ENCODE results near the gene PSMB10.
A peak's percentile ranks its signal among the peaks of the same experiment; 100 is the strongest.
"Not testable (repeated sequence)": the region's sequence is repeated elsewhere in the genome, so short reads cannot be mapped to it uniquely, and the experiment has no call there.

The PSMB10 gene

DNA sequence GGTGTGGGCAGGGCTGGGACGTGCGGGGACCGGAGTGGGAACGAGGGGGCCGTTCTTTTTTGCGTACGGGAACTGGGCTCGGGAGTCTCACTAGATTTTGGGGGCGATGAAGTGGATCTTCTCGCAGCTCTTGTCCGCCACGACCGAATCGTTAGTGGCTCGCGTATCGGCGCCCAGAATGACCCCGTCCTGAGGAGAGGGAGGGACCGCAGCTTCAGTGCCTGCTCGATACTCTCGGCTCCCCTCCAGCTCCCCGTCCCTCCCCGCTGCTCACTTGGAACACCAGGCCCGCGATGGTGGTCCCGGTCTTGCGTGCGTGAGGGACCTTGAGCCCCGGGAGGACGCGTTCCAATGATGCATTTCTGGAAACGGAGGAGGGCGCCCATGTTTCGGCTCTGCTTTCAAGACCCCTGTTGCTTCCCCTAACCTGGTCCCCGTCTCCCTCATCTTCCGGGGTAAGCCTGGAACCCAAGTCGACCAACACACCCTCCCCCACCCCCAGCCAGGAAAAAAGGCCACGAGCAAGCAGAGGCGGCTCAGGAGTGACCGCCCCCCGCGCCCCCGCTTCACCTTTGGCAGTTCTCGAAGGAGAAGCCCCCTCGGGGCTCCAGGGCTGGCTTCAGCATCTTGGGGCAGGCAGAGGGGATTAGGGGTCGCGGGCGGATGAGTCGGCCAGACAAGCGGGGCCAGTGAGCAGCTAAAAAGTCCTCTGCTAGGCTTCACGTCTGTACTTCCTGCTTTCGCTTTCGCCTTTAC, at the start of gene PSMB10:
PSMB10 (minus strand) TSS at position 727 of the 756 bp plus-strand sequence; CDS start at position 626, 101 bp downstream.
- peak in 5 of 6 experiments; percentile 55 to 86 (median 81) for DNase-seq

DNA sequence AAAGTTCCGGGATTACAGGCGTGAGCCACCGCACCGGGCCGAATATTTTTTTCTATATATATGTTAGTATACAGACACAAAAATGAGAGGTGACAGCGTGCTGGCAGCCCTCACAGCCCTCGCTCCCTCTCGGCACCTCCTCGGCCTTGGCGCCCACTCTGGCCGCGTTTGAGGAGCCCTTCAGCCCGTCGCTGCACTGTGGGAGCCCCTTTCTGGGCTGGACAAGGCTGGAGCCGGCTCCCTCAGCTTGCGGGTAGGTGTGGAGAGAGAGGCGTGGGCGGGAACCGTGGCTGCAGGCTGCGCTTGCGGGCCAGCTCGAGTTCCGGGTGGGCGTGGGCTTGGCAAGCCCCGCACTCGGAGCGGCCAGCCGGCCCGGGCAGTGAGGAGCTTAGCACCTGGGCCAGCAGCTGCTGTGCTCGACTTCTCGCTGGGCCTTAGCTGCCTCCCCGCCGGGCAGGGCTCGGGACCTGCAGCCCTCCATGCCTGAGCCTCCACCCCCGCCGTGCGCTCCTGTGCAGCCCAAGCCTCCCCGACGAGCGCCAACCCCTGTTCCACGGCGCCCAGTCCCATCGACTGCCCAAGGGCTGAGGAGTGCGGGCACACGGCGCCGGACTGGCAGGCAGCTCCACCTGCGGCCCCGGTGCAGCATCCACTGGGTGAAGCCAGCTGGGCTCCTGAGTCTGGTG, 45.5 kb upstream of the PSMB10 start:
- DNase-seq, result no peak

DNA sequence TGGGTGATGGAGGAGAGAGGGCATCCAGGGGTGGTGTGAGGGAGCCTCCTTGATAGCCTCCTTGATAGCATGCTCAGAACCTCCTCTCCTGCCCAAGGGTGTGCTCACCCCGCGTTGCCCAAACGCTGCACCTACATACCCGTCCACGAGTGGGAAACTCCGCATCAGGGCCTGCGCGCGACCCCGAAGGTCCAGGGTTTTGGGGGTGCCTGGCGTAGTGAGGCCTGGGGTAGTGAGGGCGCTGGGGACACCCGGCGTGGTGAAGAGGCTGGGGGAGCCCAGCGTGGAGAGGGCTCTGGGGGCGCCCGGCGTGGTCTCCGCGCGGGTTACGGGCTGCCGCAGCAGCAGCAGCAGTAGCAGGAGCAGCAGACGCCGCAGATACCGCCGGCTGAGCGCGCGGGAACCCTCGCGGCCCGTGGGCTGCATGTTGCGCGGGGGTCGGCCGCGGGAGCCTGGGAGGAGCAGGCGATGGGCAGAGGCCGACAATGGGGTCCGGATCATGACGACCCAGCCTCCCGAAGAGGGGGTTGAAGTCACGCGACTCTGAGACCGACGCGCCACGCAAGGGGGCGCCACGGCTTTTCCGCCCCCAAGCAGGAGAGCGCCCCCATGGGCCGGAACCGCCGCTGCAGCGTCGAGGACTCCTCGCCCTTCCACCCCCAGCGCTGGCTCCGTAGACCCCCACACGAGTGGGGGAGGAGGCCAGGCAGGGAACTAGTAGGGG, 43.5 kb upstream of the PSMB10 start, which contains the start of gene DPEP3:
DPEP3 (minus strand) TSS at position 545 of the 724 bp plus-strand sequence; CDS start at position 426, 119 bp downstream.
- DNase-seq, result no peak

DNA sequence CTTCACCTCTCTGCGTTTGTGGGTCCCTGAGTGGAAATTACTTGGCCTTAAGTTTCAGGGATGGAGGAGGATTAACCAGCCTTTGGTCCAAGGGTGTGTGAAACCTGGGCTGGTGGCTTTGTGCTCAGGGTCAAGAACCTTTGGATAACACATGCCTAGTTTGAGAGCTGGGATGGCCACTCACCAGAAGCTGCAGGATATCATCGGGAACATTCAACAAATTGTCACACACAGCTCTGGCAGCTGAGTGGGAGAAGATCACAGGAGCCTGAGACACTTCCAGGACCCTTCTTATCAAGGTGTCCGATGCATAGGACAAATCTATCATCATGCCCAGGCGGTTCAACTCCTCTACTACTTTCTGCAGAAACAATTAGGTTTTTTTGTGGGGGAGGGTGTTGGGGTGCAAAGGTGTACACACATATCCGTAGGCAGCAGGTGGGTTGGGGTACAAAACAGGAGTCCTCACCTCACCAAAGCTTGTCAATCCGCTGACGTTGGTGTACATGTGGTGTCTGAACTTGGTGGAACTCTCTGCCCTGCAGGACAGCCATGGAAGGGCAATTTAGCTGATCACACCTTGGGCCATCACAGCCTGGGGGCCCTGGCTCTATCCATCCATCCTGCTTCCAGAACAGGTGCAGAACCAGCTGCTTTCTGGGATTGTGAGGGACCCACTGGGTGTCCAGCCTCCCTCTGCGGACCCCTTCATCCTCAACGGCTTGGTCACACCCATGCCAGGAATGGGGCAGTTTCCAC, 41.0 kb upstream of the PSMB10 start:
- DNase-seq, result no peak

DNA sequence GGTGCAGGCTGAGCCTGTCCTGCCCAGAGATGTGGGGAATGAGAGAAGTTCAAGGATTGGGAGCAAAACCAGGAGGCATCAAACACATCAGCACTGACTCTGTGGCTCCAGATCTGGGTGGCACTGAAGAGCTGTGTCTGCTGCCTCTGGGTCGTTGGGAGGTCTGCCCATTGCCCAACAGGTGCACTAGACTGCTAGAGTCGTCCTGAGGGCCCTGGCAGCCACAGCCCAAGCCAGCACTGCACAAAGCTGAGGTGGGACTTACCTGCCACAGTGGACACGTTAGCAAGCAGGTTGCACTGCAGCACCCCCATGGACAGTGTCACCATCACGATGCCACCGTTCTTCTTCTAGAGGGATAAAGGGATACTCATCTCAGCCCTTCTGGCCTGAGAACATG, 40.4 kb upstream of the PSMB10 start:
- no peak for DNase-seq

DNA sequence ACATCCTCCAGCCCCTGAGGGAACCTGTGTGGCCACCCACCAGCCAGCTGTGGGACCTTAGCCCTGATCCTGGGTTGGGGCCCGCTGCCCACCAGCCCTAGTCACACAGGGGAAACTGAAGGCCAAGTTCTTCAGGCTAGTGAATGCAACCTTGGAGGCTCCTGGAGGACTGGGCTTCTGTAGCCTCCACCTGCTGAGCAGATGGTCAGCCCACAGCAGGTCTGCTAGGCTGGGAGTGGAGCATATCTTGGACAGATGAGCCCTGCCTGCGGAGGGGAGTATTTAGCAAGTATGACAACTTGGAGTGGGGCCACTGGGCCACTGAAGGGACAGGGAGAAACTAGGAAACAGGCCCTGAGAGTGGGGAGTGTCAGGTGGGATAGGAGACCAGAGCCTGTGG, 39.6 kb upstream of the PSMB10 start:
- DNase-seq, result no peak

DNA sequence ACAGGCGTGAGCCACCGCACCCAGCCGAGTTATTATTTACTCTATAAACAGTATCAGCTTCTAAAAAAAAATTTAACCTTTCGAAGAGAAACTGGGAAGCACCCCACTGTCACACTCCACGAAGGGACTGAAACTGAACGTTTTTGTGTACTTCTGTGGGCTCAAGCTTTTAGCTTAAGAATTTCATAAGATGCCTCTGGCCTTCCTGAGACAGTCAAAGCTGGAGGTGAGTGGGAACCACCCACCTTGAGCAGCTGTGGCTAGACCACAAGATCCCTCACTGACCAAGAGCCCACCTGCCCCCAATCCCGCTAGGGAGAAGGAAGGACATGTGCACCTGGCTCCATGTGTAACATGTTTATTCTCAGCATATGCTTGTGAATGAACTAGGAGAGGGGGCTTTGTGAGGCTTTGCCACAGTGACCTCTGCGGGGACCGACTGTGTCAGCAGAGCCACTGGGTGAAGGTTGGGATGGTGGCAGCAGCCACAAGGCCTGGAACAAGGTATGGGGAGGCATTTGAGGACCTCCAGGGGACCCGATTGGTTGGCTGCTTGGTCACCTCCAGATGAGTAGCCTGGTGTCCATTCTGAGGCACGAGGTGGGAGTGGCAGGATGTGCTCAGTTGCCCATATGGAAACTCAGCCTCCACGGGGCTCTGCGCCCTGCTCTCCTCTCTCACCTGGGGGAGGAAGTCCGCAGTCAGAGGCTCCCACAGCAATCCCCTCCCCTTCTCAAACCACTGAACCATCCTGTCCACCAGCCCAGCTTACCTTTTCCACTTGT, 38.9 kb upstream of the PSMB10 start:
- DNase-seq, result no peak

DNA sequence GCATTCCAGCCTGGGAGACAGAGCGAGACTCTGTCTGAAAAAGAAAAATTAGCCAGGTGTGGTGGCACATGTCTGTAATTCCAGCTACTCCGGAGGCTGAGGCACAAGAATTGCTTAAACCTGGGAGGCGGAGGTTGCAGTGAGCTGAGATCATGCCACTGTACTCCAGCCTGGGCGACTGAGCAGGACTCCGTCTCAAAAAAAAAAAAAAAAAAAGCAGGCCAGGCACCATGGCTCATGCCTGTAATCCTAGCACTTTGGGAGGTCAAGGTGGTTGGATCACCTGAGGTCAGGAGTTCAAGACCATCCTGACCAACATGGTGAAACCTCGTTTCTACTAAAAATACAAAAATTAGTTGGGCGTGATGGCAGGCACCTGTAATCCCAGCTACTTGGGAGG, 35.6 kb upstream of the PSMB10 start:
- DNase-seq, result not testable (repeated sequence)

DNA sequence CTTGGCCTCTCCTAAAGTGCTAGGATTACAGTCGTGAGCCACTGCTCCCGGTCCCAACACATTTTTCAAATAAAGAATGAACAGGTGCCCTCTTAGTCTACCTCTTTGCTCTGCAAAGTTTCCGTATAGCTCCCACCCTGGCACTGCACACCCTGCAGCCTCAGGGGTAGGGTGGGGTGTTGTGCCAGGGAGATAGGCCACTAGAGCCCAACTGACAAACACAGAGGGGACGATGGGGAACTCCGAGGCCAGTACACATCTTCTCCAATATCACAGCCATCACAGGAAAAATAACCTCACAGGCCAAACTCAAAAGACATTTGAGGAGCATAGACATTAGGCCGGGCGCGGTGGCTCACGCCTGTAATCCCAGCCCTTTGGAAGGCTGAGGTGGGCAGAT, 34.5 kb upstream of the PSMB10 start:
- DNase-seq, result no peak

DNA sequence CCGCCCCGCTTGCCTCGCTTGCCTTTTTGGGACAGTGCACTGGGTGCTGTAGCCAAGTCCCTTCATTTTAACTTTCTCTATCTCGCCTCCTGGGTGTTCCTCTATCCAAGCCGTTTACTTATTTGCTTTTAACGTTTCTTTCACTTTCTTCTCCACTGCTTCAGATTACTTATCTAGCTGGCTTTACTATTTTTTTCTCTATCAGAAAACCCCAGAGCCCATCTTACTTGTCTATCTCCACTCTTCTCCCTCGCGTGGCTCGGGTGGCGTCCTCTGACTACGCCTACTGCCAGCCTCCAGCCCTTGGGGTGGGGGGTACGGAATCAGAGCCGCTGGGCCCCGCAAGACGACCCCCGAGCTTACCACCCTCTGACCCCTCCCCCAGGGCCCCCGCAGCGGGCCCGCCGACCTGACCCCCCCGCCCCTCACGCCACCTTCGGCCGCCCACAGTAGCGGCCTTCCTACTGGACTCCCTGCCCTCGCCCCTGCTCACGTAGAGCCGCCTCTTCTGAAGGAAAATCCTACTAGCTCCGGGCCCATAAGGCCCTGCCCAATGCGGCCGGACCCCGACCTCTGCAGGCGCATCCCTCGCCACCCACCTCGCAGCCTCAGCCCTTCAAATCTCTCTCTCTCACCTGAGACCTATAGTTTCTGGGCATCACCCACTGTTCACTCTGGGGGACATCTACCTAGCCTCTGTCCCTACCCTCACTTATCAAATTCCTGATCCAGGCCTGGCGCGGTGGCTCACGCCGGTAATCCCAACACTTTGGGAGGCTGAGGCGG, 32.8 kb upstream of the PSMB10 start:
- peak in 1 of 6 experiments; percentile 24 for DNase-seq

DNA sequence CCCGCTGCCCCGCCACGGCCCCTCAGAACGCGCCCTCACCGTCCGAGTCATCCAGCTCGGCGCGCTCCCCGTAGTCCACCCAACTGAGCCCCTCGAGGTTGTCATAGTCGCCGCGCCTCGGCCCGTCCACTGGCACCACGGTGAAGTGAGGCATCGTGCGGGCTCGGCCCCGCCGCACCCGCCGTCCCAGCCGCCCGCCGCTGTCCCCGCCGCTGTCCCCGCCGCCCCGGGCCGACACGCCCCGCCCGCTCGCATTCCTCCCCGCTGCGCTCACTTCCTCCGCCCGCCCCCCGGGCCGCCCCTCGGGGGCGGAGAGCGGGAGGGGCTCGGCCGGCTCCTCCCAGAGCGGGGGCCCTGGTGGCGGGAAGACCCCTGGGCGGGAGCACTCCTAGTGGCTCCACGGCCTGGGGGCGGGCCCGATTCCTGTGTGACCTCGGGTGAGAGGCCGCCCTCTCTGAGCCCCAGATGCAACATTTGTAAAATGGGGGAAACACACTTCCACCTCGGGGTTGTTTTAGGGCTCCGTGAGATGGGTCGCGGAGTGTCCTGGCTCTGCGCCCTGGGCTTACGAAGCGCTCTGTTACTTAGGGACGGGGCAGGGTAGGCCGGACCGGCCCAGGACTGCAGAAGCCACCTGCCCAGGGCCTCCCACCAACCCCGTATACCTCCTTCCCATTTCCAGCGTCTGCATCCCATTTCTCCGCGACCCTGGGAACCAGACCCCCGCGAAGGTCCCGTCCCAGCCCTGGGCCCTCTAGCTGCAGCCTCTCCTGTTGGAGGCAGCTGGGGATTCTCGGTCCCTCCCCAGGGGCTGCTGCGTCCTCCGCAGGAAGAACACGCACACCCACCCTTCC, 32.0 kb upstream of the PSMB10 start, which contains the start of gene SLC12A4:
SLC12A4 (minus strand) TSS at position 238 of the 854 bp plus-strand sequence; CDS start at position 154, 84 bp downstream.
- DNase-seq, result peak; percentile 71 to 88 (median 81)

DNA sequence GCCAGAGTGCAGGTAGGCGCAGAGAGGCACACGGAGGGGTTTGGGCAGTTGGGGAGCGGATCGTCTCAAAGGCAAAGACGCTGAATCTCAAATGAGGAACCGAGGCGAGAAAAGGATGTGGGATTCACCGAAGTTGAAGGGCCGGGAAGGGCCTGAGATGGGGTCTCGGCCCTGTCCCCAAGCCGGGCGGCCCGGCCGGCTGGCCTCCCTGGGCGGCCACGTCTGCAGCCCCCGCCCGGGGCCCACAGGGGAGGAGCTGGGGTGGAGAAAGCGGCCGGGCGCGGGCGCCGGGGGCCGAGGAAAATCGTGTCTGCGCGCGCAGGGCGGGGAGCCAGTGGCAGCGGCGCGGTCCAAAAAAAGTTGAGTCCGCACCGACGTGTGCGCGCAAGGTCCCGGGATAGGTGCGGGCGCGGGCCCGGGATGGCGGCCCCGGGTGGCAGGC, 31.3 kb upstream of the PSMB10 start:
- DNase-seq, result peak in 3 of 6 experiments; percentile 41 to 53 (median 47)

DNA sequence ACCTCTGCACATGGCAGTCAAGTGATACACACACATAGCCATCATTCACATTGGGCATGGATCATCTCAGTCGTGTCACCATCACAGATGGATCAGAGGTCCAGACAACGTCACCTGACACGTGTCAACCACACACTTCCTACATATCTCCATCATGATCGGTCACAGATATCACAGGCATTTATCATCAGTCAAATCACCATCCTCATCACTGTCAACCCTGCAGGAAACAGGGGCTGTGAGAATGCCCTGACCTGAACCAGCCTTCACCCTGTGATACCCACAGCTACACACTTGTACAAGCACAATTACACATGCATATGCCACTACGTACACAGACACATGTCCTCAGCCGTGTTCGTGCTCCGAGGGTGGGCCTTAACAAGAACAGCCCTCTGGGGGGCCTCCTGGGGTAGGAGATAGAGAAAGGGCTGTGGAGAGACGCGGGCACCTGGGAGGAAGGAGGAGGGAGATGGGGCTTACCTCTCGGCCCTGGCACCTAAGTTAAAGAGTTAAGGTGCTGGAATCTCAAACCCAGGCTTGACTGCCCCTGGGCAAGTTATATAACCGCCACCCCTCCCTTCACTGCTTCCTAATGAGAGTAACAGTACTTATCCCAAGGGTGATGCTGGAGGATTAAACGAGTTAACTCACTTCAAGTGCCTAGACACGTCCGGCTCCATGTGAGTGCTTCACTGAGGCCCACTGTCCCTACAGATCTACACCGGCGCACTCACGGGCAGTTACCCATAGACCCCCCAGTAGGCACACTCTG, 30.7 kb upstream of the PSMB10 start:
- peak in 1 of 6 experiments; percentile 41 for DNase-seq

DNA sequence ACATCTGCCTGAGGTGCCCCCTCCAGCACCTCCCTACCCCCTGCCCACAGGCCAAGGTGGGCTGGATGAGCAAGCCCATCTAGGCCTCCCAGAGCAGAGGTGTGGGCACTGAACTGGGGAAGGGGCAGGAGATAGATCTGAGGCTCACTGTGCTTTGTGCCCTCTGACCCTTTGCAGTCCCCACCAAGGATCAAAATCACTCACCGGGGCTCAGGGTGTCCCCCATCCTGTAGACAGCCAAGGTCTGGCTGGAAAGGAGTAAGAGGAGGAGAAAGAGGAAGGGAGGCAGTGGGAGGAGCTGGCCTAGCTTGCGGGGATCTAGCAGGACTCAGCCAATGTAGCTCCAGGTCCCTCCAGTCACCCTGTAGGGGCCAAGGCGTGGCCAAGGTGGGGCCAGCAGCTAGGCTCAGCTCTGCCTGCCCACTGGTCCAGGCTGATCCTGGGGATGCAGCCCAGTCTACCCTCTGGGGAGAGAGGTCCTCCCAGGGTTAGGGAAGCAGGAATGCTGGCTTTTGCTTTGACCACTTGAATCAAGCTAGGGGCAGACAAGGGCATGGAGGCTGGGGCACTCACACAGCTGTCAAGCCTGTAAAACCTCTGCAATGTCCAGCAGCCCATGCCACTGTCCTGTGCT, 30.0 kb upstream of the PSMB10 start:
- no peak for DNase-seq

DNA sequence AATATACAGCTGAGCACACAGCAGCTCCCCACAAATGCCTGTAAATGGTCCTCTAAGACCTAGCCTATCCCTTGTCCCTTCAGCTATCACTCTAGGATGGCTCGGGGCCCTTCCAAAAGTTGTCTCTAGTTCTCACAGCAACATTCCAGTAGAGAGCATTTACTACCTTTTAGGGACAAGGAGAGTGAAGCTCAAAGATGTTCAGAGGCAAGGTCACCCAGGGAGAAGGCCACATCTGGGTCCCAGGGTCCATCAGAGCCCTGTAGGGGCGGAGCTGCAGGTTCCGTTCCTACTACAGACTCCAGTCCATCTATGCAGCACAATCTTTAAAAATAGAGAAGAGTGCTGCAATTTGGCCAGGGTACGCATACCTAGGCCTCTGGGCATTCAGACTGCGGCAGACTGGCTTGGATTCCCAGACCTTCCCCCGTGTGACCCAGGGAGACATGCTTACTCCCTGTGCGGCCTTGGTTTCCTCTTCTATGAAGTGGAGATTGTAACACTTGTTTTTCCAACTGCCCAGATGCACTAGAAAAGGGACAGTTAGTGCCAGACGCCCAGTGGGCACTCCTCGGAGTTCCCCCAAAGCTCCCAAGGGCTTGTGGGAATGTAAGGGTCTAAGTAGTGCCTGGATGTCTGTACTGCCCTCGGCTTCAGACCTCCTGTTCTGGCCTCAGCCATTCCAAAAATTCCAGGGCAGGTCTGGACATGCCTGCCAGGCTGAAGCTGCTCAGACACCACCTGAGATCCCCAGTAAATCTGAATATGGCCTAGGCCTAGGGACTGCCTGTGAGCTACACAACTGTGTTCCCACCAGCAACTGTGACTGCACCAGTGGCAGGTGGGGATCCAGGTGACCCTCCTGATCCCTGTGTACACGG, 29.3 kb upstream of the PSMB10 start:
- no peak for DNase-seq

DNA sequence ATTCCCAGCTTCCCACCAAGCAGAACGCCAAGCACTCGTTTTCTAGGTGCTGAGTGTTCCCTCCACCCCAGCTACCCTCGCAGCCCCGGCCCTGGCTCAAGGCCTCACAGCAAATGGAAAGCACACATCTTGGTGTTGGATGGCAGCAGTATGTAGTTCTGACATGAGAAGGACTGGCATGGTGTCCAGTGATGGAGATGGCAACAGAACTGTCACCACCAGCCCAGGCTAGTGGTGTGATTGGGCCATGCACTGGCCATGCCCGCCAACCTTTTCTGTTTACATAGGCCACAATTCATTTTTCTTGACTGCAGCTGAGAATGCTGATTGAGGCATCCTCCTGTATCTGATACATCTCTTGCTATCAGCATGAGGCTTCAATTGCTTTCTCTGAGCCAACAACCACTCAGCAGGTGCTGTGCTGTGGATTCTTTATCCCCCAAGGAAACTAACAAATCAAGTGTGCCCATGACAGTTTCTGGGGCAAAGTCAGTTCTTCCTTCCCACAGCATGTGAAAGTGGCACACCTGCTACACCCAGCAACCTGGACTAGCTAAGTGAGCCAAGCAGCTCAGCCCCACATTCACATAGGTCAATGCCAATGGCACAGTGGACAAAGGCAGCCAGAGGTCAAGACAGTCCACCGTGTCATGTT, 28.0 kb upstream of the PSMB10 start:
- DNase-seq, result no peak
